AG10803 (cell line): ENCODE measurements around the gene CAPZA1.

ENCODE experiments used
- DNase-seq: peaks from one replicate; pipeline ENCODE4 v3.0.0; 2010; ENCODE audit warnings: low read depth
- H3K4me3 ChIP-seq: 2 replicates; pipeline ENCODE4 v1.5.1; 2011; ENCODE audit warnings: mild to moderate bottlenecking, low read length, control low read depth
- CTCF ChIP-seq: conservative IDR thresholded peaks from 2 replicates; pipeline ENCODE4 v1.5.1; 2011; ENCODE audit warnings: mild to moderate bottlenecking, low read length, control low read depth, inconsistent platforms

Gene CAPZA1

GRCh38 chr1:112711041-112711440, 91.4 kb downstream of the CAPZA1 start:
- no peak for TF ChIP-seq CTCF
- no peak overlapping the region for H3K4me3 ChIP-seq
- no peak for DNase-seq

- no peak for DNase-seq
- TF ChIP-seq CTCF: no peak
- H3K4me3 ChIP-seq: no peak overlapping the region
Observed at GRCh38 chr1:112711670-112712069, 92.0 kb downstream of the CAPZA1 start.

GRCh38 chr1:112712191-112712590, 92.6 kb downstream of the CAPZA1 start:
- DNase-seq: no peak
- H3K4me3 ChIP-seq: no peak overlapping the region
- TF ChIP-seq CTCF: no peak

- no peak for TF ChIP-seq CTCF
- DNase-seq: no peak
- H3K4me3 ChIP-seq: no peak overlapping the region
Observed at GRCh38 chr1:112712701-112713128, 93.1 kb downstream of the CAPZA1 start.

- peak overlapping the region; percentile 76 for H3K4me3 ChIP-seq
- no peak for TF ChIP-seq CTCF
- no peak for DNase-seq
Observed at GRCh38 chr1:112713466-112714312, 94.1 kb downstream of the CAPZA1 start.

- peak overlapping the region; percentile 76 for H3K4me3 ChIP-seq
- DNase-seq: no peak
- TF ChIP-seq CTCF: no peak
Observed at GRCh38 chr1:112714313-112715263, 95.0 kb downstream of the CAPZA1 start.
